ENCODE measurements around the gene TBC1D9B.
A peak's percentile ranks its signal among the peaks of the same experiment; 100 is the strongest.

- no peak for TF ChIP-seq MAX (IDR thresholded peaks at IDR 0.05)
- TF ChIP-seq RAD21 (CRISPR knock-in tag; IDR thresholded peaks at IDR 0.05), result no peak
- TF ChIP-seq ATF3 (CRISPR knock-in tag; IDR thresholded peaks at IDR 0.05), result no peak
- peak; percentile 54; the same call in 1 of the 3 replicates for TF ChIP-seq MXI1 (IDR thresholded peaks at IDR 0.05; ENCODE audit: borderline replicate concordance, low read depth, low read length)
Observed at GRCh38 chr5:179821298-179822058, 86.2 kb downstream of the TBC1D9B start.

Data from HepG2 (cell line).